ENCODE data around the gene RIPOR2. TPM values are rescaled to one million over a fixed set of nuclear protein-coding genes. Genes with fewer than 3 reads are reported as not detected.

Gene RIPOR2
- total and polyA plus RNA-seq, 2 experiments from 2014 or later, result 9.5 to 22.5 TPM

- no peak overlapping the region for H3K27ac Mint-ChIP-seq
- no peaks in the 10 kb centered on the region for H3K9me2 ChIP-seq (ENCODE audit: insufficient read depth)
- H3K4me2 ChIP-seq, result no peak overlapping the region
- TF ChIP-seq JUNB (IDR thresholded peaks at IDR 0.05; ENCODE audit: unreplicated experiment) (no peak), ETS1 (IDR thresholded peaks at IDR 0.05) (no peak), CTCF (conservative IDR thresholded peaks at IDR 0.05; ENCODE audit: low read depth in 2 of 2) (no peak), POLR2AphosphoS5 (IDR thresholded peaks at IDR 0.05; ENCODE audit: low read depth) (no peak), ZNF114 (CRISPR knock-in tag; IDR thresholded peaks at IDR 0.05) (no peak), EZH2 (IDR thresholded peaks at IDR 0.05; ENCODE audit: low read depth, unreplicated experiment) (no peak), EZH2phosphoT487 (IDR thresholded peaks at IDR 0.05; ENCODE audit: unreplicated experiment) (no peak), STAT1 (IDR thresholded peaks at IDR 0.05; ENCODE audit: unreplicated experiment) (no peak), CREB1 (CRISPR knock-in tag; IDR thresholded peaks at IDR 0.05; ENCODE audit: low read depth) (no peak), NANOG (IDR thresholded peaks at IDR 0.05; ENCODE audit: borderline replicate concordance) (no peak), ZNF331 (CRISPR knock-in tag; IDR thresholded peaks at IDR 0.05; ENCODE audit: low read depth) (no peak), ZNF462 (CRISPR knock-in tag; IDR thresholded peaks at IDR 0.05) (no peak), REST (IDR thresholded peaks at IDR 0.05; ENCODE audit: unreplicated experiment) (no peak)
- no peak overlapping the region for H2AFZ ChIP-seq
- 0 out of 2 replicates have a peak, but pooled peaks cover 5% of the 10 kb centered on the region for H4K20me1 ChIP-seq (replicated peaks; ENCODE audit: insufficient read depth)
- no peak for ATAC-seq
- H3F3A ChIP-seq (replicated peaks; ENCODE audit: low read depth), result 0 out of 2 replicates have a peak, but pooled peaks cover 2% of the 10 kb centered on the region
- peaks cover 55% of the 10 kb centered on the region for H3K36me3 Mint-ChIP-seq (ENCODE audit: low read depth)
- no peaks in the 10 kb centered on the region for H3K4me1 ChIP-seq (ENCODE audit: insufficient read depth)
- no peak for DNase-seq (ENCODE audit: low spot score)
- peaks cover 37% of the 10 kb centered on the region for H3K36me3 ChIP-seq (ENCODE audit: insufficient read depth)
- no peak overlapping the region for H3K4me3 Mint-ChIP-seq
- no peaks in the 10 kb centered on the region for H3K4me1 Mint-ChIP-seq
- peaks cover 2% of the 10 kb centered on the region for H3K27me3 Mint-ChIP-seq (ENCODE audit: insufficient read depth, low read depth, poor library complexity)
- H3K27ac ChIP-seq (ENCODE audit: low read depth), result no peak overlapping the region
- no peaks in the 10 kb centered on the region for H3K9me3 Mint-ChIP-seq
- H3K27me3 ChIP-seq (ENCODE audit: insufficient read depth), result no peaks in the 10 kb centered on the region
- H3K4me3 ChIP-seq, result no peak overlapping the region
- no peaks in the 10 kb centered on the region for H3K79me2 ChIP-seq (replicated peaks; ENCODE audit: insufficient read depth)
These were observed 147.6 kb downstream of the RIPOR2 start for GRCh38 chr6:24788031-24788665.

Data from GM23338 (cell line).